ENCODE data around the gene NELFA.
"Not testable (repeated sequence)": the region's sequence is repeated elsewhere in the genome, so short reads cannot be mapped to it uniquely, and the experiment has no call there.

Gene NELFA

GRCh38 chr4:2040391-2041238 is 31.8 kb upstream of the NELFA start:
- DNase-seq (ENCODE audit: low read depth in 4 of 4, low spot score in 1 of 4) = no peak

GRCh38 chr4:2036866-2037265 is 28.1 kb upstream of the NELFA start:
- no peak for DNase-seq (ENCODE audit: low read depth in 4 of 4, low spot score in 1 of 4)

DNA sequence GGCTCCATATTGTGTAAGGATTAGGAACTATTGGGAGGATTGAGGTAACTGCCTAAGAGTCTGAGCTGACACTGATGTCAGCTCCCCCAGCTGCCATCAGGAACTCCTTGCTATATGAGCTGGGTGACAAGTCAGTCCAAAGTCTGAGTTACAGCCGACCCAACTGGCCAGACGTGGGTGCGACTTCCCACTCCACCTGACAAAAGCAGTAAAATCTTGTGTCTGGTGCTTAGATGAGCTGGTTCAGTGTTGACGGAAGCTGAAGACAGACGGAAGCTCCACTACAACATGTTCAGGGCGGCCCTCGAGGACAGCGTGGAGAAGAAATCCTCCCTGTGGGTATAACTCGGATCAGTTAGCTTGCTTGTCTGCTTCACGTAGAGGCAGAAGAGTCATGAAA is 27.6 kb upstream of the NELFA start:
- no peak for DNase-seq (ENCODE audit: low read depth in 4 of 4, low spot score in 1 of 4)

GRCh38 chr4:2031161-2031560 is 22.4 kb upstream of the NELFA start:
- DNase-seq (ENCODE audit: low read depth in 4 of 4, low spot score in 1 of 4) = not testable (repeated sequence)

DNA sequence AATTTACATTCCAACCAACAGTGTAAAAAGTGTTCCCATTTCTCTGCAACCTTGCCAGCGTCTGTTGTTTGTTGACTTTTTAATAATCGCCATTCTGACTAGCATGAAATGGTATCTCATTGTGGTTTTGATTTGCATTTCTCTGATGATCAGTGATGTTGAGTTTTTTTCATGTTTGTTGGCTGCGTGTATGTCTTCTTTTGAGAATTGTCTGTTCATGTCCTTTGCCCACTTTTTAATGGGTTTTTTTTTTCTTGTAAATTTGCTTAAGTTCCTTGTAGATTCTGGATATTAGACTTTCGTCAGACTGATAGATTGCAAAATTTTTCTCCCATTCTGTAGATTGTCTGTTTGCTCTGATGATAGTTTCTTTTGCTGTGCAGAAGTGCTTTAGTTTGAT is 18.3 kb upstream of the NELFA start:
- DNase-seq (ENCODE audit: low read depth in 4 of 4, low spot score in 1 of 4) = not testable (repeated sequence)

GRCh38 chr4:2025817-2026216 is 17.0 kb upstream of the NELFA start:
- no peak for DNase-seq (ENCODE audit: low read depth in 4 of 4, low spot score in 1 of 4)

DNA sequence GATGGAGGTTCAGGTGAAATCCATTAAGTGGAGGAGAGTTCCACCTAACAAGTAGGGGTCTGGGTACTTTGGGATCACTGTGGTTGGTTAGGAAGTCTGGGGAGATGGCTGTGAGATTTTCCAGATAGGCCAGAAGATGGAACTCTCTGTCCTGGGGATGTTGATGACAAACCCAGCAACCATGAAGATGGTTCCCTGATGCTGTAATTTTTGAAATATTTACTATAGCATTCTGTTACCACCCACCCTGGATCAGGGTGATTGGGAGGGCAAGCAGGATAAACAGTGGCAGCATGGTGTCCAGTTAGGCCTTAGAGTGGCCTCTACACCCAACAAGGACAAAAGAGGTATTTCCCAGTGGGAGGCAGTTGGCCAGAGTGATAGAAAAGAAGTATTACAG is 15.9 kb upstream of the NELFA start:
- DNase-seq (ENCODE audit: low read depth in 4 of 4, low spot score in 1 of 4) = no peak

GRCh38 chr4:2021358-2022018 is 12.7 kb upstream of the NELFA start:
- DNase-seq (ENCODE audit: low read depth in 4 of 4, low spot score in 1 of 4) = not testable (repeated sequence)

- no peak for DNase-seq (ENCODE audit: low read depth in 4 of 4, low spot score in 1 of 4)
Observed at GRCh38 chr4:2015008-2015407, 6.2 kb upstream of the NELFA start.

DNA sequence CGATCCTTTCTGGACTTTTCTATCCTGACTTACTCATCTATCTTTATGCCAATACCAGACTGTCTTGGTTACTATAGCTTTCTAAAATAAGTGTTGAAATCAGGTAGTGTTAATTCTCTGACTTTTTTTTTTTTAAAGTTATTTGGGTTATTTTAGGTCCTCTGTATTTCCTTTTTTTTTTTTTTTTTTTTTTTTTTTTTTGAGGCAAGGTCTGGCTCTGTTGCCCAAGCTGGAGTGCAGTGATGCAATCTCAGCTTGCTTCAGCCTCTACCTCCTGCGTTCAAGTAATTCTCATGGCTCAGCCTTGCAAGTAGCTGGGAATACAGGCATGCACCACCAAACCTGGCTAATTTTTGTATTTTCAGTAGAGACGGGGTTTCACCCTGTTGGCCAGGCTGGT is 2.8 kb upstream of the NELFA start:
- no peak for DNase-seq (ENCODE audit: low read depth in 4 of 4, low spot score in 1 of 4)

- peak; percentile 6 to 30 (median 20) for DNase-seq (ENCODE audit: low read depth in 4 of 4, low spot score in 1 of 4)
Observed at GRCh38 chr4:2009651-2010233, 968 bp upstream of the NELFA start.

DNA sequence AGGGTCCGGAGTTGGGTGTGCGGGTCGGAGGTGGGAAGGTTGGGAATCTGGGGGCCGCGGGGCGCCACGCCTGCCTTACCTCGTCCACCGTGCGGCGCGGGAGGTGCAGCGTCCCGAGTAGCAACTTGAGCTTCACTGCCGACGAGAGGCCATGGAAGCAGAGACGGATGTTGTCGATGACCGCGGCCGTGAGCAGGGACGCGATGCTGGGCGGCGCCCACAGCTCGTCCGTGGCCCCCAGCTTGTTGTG is 178 bp downstream of the NELFA start:
- no peak for DNase-seq (ENCODE audit: low read depth in 4 of 4, low spot score in 1 of 4)

GRCh38 chr4:2007804-2008670 is 737 bp downstream of the NELFA start:
- no peak for DNase-seq (ENCODE audit: low read depth in 4 of 4, low spot score in 1 of 4)

DNA sequence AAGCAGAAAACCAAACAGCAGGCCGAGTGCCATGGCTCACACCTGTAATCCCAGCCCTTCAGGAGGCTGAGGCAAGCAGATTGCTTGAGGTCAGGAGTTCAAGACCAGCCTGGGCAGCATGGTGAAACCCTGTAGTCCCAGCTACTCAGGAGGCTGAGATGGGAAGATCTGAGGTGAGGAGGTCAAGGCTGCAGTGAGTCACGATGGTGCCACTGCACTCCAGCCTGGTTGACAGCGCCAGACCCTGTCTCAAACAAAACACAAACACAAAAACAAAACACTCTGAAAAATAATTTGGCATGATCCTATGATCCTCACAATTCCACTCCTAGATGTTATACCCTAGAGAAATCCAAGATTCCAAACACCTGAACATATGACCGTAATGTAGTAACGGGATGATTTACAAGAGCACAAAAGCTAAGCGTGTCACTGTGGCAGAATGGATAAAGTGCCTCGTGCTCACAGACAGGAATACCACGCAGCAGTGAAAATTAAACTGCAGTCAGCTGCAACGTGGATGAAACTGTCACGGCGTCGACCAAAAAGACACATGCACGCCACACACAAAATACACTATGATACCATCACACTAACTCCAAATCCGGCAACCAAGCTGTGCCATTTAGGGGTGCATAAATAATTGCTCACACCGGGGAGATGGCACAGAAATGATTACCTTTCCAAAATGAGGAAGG is 1.7 kb downstream of the NELFA start:
- no peak for DNase-seq (ENCODE audit: low read depth in 4 of 4, low spot score in 1 of 4)

DNA sequence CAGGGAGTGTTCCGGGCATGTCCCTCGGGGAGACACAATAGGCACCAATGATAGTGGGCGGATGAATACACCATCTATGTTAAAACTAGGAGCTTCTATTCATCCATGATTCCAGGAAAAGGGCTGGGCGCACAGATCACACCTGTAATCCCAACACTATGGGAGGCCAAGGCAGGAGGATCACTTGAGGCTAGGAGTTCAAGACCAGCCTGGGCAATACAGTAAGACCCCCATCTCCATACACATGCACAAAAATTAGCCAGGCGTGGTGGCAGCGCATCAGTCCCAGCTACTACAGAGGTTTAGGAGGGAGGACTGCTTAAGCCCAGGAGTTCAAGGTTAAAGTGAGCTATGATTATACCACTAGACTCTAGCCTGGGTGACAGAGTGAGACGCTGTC is 2.4 kb downstream of the NELFA start:
- DNase-seq (ENCODE audit: low read depth in 4 of 4, low spot score in 1 of 4) = no peak

DNA sequence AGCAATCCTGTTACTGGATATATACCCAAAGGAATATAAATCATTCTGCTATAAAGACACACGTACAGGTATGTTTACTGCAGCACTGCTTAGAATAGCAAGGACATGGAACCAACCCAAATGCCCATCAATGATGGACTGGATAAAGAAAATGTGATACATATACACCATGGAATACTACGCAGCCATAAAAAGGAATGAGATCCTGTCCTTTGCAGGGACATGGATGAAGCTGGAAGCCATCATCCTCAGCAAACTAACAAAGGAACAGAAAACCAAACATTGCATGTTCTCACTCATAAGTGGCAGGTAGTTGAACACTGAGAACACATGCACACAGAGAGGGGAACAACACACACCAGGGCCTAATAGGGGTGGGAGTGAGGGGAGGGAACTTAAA is 5.4 kb downstream of the NELFA start:
- not testable (repeated sequence) for DNase-seq (ENCODE audit: low read depth in 4 of 4, low spot score in 1 of 4)

DNA sequence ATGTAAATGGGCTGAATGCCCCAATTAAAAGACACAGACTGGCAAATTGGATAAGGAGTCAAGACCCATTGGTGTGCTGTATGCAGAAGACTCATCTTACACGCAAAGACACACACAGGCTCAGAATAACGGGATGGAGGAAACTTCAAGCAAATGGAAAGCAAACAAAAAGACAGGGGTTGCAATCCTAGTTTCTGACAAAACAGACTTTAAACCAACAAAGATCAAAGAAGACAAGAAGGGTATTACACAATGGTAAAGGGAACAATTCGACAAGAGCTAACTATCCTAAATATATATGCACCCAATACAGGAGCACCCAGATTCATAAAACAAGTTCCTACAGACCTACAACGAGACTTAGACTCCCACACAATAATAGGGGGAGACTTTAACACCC is 9.5 kb downstream of the NELFA start:
- DNase-seq (ENCODE audit: low read depth in 4 of 4, low spot score in 1 of 4) = not testable (repeated sequence)

GRCh38 chr4:1998296-1998695 is 10.5 kb downstream of the NELFA start:
- DNase-seq (ENCODE audit: low read depth in 4 of 4, low spot score in 1 of 4) = no peak

DNA sequence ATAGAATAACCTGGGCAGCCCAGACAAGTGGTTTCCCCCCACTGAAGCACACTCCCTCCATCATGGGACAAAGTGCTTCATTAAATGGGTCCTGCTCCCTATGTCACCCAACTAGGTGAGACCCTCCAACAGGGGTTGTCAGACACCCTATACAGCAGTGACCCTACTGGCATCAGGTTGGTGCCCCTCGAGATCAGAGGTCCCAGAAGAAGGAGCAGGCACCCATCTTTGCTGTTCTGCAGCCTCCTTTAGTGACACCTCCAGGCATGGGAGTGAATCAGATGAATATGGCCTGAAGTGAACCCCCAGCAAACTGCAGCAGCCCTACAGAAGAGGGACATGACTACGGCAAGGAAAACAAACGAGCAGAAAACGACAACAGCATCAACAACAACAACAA is 11.1 kb downstream of the NELFA start:
- no peak for DNase-seq (ENCODE audit: low read depth in 4 of 4, low spot score in 1 of 4)

DNA sequence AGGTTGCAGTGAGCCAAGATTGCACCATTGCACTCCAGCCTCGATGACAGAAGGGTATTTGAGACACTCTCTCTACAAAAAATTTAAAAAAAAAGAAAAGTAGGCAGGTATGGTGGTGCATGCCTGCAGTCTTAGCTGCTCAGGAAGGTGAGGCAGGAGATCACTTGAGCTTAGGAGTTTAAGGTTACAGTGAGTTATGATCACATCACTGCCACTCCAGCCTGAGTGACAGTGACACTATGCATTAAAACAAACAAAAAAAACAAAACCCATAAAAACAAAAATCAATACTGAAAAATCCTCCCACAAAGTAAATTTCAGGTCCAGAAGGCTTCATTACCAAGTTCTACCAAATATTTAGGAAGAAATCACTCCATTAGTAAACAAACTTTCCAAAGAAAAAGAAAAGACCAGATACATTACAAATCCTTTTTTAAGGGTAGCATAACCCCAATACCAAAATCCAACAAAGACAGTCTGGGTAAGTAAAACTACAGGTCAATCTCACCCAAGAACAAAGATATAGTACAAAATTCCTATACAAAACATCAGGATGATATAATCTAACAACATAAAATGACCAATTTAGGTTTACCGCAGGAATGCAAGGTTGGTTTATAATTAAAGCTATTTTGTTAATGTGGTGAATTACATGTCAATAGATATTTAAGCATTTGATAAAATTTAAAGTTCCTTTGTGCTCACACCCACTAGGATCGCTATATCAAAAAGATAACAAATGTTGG is 11.7 kb downstream of the NELFA start:
- no peak for DNase-seq (ENCODE audit: low read depth in 4 of 4, low spot score in 1 of 4)

All from stimulated activated CD4-positive, alpha-beta T cell treated with anti-CD3 and anti-CD28 coated beads, Interleukin-1b, Interleukin-23, amount 100 ng/mL, for 24 hours (primary cell).